ENCODE measurements around the gene DCP1A.

DNA sequence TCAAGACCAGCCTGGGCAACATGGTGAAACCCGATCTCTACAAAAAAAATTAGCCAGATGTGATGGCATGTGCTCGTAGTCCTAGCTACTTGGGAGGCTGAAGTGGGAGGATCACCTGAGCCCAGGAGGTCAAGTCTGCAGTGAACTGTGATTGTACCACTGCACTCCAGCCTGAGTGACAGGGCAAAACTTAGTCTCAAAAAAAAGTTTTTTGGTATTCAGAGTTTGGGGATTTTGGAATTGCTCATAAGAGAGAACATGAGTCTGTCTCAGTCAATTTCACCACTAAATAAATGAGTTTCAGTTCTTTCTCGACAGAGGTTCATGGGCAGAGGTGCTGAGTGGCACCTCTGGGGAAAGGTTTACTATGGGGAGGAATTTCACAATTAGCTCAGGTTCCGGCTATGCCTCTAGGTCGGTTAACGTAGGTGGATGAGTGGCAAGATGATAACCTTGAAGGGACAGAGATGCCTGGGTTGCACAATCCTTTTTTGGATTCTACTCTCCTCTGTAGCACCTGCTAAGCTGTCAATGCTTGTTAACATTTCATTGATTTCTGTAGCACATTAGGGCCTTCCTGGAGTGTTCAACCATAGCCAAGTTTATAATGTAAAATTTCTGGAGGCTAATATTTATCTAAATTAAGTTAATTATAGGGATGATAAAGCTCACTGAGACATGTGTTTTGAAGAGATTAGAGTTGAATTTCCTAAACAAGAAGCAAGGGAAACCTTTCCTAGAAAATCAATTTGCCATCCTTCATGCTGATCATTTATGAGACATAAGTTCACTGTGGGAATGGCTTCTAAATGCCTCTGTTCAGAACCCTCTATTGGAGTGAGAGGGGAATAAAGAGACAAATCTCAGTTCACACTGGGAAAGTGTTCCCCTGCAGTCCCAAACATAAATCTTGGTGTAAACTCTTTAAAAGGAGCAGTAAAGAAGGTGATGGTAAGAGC lies 37.4 kb upstream of the DCP1A start:
- TF ChIP-seq POLR2A (IDR thresholded peaks at IDR 0.05; ENCODE audit: low read depth, low read length): no peak
- TF ChIP-seq POLR2AphosphoS5 (IDR thresholded peaks at IDR 0.05; ENCODE audit: low read depth, low read length): no peak
- TF ChIP-seq TAF1 (IDR thresholded peaks at IDR 0.05; ENCODE audit: borderline replicate concordance, low read depth, low read length): no peak
